ENCODE results near the gene DOCK9.

DNA sequence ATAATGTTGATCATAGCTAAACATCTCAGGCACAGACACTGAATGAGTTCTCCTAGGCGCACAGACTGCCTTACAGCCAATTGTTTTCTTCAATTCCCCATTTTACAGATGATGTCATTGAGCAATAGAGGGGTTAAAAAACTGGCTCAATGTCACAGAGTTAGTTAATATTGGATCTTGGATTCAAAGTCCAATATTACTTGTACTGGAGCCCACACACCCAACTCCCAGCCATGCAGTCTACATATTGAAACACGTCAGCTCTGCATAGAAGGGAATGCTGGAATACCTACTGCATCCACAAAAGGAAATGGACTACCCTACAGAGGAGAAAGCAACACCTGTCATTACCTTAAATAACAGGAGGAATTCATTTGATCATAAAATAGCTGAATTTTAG lies 149.2 kb downstream of the DOCK9 start:
- TF ChIP-seq, protein P1, sequence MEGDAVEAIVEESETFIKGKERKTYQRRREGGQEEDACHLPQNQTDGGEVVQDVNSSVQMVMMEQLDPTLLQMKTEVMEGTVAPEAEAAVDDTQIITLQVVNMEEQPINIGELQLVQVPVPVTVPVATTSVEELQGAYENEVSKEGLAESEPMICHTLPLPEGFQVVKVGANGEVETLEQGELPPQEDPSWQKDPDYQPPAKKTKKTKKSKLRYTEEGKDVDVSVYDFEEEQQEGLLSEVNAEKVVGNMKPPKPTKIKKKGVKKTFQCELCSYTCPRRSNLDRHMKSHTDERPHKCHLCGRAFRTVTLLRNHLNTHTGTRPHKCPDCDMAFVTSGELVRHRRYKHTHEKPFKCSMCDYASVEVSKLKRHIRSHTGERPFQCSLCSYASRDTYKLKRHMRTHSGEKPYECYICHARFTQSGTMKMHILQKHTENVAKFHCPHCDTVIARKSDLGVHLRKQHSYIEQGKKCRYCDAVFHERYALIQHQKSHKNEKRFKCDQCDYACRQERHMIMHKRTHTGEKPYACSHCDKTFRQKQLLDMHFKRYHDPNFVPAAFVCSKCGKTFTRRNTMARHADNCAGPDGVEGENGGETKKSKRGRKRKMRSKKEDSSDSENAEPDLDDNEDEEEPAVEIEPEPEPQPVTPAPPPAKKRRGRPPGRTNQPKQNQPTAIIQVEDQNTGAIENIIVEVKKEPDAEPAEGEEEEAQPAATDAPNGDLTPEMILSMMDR (IDR thresholded peaks at IDR 0.05; ENCODE audit: insufficient read depth, low read depth, low read length), result no peak
- TF ChIP-seq EZH2 (IDR thresholded peaks at IDR 0.05; ENCODE audit: insufficient read depth, low read length), result no peak
